Fibroblast of skin of back (primary cell): ENCODE measurements around the gene OTOG.

Source experiments
- DNase-seq: peaks from one replicate; pipeline ENCODE4 v3.0.0-alpha.2; 2013

Gene OTOG

GRCh38 chr11:17543041-17543440, 4.0 kb upstream of the OTOG start:
- no peak for DNase-seq

GRCh38 chr11:17543574-17544180, 3.4 kb upstream of the OTOG start:
- no peak for DNase-seq

- no peak for DNase-seq
These were observed 2.9 kb upstream of the OTOG start, which contains the start of gene USH1C for GRCh38 chr11:17544181-17544622. Gene USH1C, minus strand, starts transcription at chr11:17544416. Its CDS starts 109 bp downstream, at chr11:17544307.

GRCh38 chr11:17546240-17546639, 819 bp upstream of the OTOG start:
- DNase-seq, result no peak

GRCh38 chr11:17547932-17548331, 873 bp downstream of the OTOG start:
- DNase-seq, result no peak

- no peak for DNase-seq
These were observed 1.4 kb downstream of the OTOG start for GRCh38 chr11:17548444-17548843.

GRCh38 chr11:17550450-17551346, 3.6 kb downstream of the OTOG start:
- no peak for DNase-seq

GRCh38 chr11:17551347-17552040, 4.4 kb downstream of the OTOG start:
- DNase-seq, result no peak

GRCh38 chr11:17552041-17552355, 4.9 kb downstream of the OTOG start:
- no peak for DNase-seq

GRCh38 chr11:17552392-17553248, 5.6 kb downstream of the OTOG start:
- DNase-seq, result no peak

- DNase-seq, result no peak
These were observed 6.1 kb downstream of the OTOG start for GRCh38 chr11:17553249-17553546.

GRCh38 chr11:17554487-17554886, 7.4 kb downstream of the OTOG start:
- DNase-seq, result no peak

GRCh38 chr11:17556999-17557398, 9.9 kb downstream of the OTOG start:
- no peak for DNase-seq

GRCh38 chr11:17558025-17558780, 11.1 kb downstream of the OTOG start:
- no peak for DNase-seq

- DNase-seq, result no peak
These were observed 11.9 kb downstream of the OTOG start for GRCh38 chr11:17558916-17559315.

- DNase-seq, result no peak
These were observed 12.5 kb downstream of the OTOG start for GRCh38 chr11:17559341-17560087.

GRCh38 chr11:17560281-17561110, 13.4 kb downstream of the OTOG start:
- no peak for DNase-seq

GRCh38 chr11:17561111-17561415, 14.0 kb downstream of the OTOG start:
- no peak for DNase-seq

- no peak for DNase-seq
These were observed 14.5 kb downstream of the OTOG start for GRCh38 chr11:17561526-17561925.

GRCh38 chr11:17563231-17563646, 16.2 kb downstream of the OTOG start:
- DNase-seq, result no peak
